ENCODE results near the gene ST3GAL5.
"Not testable (repeated sequence)": the region's sequence is repeated elsewhere in the genome, so short reads cannot be mapped to it uniquely, and the experiment has no call there.

The ST3GAL5 gene

DNA sequence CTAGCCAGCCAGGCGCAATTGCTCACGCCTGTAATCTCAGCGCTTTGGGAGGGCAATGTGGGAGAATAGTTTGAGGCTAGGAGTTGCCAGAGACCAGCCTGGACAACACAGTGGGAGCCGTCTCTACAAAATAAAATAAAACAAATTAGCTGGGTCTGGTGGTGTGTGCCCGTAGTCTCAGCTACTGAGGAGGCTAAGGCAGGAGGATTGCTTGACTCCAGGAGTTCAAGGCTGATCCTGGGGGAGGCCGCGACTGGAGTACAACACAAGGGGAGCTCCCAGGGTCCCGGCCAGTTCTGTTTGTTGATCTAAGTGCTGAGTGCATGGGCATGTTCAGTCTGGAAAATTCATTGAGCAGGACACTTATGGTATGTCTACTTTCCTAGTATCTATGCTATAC is 2.6 kb downstream of the ST3GAL5 start:
- TF ChIP-seq, protein P1, sequence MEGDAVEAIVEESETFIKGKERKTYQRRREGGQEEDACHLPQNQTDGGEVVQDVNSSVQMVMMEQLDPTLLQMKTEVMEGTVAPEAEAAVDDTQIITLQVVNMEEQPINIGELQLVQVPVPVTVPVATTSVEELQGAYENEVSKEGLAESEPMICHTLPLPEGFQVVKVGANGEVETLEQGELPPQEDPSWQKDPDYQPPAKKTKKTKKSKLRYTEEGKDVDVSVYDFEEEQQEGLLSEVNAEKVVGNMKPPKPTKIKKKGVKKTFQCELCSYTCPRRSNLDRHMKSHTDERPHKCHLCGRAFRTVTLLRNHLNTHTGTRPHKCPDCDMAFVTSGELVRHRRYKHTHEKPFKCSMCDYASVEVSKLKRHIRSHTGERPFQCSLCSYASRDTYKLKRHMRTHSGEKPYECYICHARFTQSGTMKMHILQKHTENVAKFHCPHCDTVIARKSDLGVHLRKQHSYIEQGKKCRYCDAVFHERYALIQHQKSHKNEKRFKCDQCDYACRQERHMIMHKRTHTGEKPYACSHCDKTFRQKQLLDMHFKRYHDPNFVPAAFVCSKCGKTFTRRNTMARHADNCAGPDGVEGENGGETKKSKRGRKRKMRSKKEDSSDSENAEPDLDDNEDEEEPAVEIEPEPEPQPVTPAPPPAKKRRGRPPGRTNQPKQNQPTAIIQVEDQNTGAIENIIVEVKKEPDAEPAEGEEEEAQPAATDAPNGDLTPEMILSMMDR (IDR thresholded peaks at IDR 0.05; ENCODE audit: low read depth, low read length, missing control alignments) = no peak
- no peak for DNase-seq (ENCODE audit: low read depth)
- H3K4me3 ChIP-seq (ENCODE audit: low read depth, low read length) = no peak overlapping the region

DNA sequence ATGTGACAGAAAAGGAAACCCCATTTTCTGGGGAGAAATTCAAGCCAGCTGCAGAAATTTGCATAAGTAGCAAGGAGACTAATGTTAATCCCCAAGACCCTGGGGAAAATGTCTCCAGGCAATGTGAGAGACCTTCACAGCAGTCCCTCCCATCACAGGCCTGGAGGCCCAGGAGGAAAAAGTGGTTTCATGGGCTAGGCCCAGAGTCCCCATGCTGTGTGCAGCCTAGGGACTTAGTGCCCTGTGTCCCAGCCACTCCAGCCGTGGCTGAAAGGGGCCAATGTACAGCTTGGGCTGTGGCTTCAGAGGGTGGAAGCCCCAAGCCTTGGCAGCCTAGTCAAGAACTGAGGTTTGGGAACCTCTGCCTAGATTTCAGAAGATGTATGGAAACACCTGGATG is 7.0 kb downstream of the ST3GAL5 start:
- H3K4me3 ChIP-seq (ENCODE audit: low read depth, low read length); DNase-seq (ENCODE audit: low read depth): not testable (repeated sequence)

DNA sequence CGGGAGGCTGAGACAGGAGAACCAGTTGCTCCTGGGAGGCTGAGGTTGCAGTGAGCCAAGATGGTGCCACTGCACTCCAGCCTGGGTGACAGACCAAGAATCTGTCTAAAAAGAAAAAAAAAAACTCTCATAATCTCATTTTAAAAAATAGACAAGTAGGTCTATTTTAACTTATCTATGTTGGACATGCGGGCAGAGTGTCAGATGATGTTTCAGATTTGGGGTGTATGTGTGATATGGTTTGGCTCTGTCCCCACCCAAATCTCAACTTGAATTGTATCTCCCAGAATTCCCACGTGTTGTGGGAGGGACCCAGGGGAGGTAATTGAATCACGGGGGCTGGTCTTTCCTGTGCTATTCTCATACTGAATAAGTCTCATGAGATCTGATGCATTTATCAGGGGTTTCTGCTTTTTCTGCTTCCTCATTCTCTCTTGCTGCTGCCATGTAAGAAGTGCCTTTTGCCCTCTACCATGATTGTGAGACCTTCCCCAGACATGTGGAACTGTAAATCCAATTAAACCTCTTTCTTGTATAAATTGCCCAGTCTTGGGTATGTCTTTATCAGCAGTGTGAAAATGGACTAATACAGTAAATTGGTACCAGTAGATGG is 8.0 kb downstream of the ST3GAL5 start:
- not testable (repeated sequence) for DNase-seq (ENCODE audit: low read depth)

DNA sequence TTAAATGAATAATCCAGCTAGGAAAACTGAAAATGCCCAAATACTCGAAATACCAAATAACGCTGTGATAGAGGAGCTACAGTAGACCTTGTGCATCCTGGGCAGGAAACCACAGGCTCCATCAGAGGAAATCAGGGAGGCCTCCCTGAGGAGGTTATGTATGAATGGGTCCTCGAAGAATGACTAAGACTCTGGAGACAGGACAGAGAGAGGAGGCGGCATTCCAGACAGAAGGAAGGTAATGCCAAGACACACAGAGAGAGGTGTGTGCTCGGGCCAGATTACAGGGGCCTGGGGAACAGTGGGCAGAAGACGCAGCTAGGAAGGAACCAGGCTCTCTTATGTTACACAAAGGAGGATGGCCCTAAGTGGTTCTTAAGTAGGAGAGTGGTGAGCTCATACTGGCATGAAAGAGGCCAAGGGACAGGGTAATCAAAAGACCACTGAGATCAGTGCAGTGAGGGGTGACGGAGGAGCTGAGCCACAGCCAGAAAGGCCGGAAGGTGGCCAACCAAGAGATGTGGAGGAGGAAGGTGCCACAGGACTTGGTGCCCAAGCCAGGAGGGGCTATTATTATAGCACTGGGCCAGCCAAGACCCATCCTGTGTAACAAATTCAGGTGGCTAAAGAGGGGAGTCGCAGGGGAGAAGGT is 9.9 kb downstream of the ST3GAL5 start:
- no peak overlapping the region for H3K4me3 ChIP-seq (ENCODE audit: low read depth, low read length)
- TF ChIP-seq, protein P1 (IDR thresholded peaks at IDR 0.05; ENCODE audit: low read depth, low read length, missing control alignments) = no peak
- DNase-seq (ENCODE audit: low read depth) = no peak

More for the DNA sequence above, 8.0 kb downstream of the ST3GAL5 start:
- H3K4me3 ChIP-seq (ENCODE audit: low read depth, low read length) = not testable (repeated sequence)

DNA sequence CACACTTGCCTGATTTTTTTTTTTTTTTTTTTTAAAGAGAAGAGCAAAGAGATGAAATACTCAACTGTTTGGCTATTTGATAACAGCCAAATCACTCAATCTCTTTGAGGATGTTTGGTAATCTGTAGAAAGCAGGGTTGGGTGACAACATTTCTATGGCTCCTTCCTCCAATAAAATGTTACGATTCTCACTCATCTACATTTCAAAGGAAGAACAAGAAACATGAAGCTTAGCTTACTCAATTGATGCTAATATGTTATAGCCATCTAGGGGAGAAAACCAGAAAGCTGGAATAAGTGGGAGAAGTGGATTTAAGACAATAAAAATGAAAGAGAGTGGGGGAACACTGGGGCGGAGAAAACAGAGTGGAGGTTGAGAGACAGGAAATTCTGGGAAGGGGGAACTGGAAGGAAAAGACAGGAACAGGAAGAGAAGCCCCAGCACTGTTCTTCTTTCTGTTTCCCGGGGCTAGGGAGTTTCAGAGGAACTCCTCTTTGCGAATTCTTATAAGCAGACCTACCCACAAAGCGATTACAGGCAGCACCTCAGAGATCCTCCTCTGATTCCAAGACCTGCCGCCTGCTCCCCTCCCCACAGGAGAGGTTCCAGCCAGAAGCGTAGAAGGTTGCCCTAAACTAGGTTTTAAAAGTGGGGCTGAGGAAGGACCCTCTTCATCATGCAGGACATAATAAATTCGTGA is 13.3 kb downstream of the ST3GAL5 start:
- no peak for DNase-seq (ENCODE audit: low read depth)

DNA sequence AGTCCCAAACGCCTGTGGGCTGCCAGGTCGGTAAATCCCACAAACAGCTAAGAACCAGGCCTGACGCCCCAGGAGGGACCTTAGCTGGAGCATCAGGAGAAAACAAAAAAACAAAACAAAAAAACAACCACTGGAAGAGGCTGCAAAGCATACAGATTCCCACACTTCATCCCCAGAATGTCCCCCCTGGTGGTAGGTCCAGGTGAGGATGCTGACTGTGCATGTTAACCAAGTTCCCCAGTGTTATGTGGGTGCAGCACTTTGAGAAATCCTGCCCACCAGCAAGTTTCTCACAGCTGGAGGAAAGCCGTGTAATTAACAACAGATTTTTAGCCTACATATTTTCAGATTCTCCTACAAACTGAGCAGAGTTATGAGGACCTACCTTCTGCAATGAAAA is 15.1 kb downstream of the ST3GAL5 start:
- no peak for DNase-seq (ENCODE audit: low read depth)
- no peak overlapping the region for H3K4me3 ChIP-seq (ENCODE audit: low read depth, low read length)

More for the DNA sequence above, 13.3 kb downstream of the ST3GAL5 start:
- no peak overlapping the region for H3K4me3 ChIP-seq (ENCODE audit: low read depth, low read length)
- TF ChIP-seq, protein P1 (IDR thresholded peaks at IDR 0.05; ENCODE audit: low read depth, low read length, missing control alignments) = no peak

DNA sequence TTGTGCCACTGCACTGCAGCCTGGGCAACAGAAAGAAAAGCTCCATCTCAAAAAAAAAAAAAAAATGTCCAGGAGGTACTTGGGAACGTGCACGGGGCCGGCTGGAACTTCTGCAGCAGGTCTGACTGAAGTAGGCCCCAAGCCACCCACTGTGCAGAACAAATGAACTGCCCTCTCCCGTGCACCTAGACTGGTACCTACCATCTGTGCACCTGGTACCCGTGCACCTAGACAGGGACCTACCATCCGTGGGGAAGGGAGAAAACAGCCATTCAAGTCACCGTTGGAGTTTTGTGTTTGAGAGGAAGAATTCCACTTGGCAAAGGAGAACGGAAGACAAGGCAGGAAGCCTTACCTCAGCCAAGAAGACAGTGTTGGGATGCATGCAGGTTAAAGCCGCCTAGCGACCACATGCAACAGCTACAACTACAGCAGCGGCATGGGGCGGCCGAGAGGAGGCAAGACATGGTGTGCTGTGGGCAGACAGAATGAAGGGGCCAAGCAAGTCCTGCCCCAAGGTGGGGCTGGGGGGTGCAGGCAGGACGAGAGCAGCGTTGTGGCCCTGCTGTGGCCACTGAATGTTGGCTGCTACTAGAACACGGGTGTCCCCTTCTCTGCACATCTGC is 16.1 kb downstream of the ST3GAL5 start:
- DNase-seq (ENCODE audit: low read depth) = no peak
- TF ChIP-seq, protein P1 (IDR thresholded peaks at IDR 0.05; ENCODE audit: low read depth, low read length, missing control alignments) = no peak
- H3K4me3 ChIP-seq (ENCODE audit: low read depth, low read length) = no peak overlapping the region

More for the DNA sequence above, 15.1 kb downstream of the ST3GAL5 start:
- TF ChIP-seq, protein P1 (IDR thresholded peaks at IDR 0.05; ENCODE audit: low read depth, low read length, missing control alignments) = peak; percentile 54
